Gastrocnemius medialis (tissue), 4 donors: ENCODE measurements around the gene SHPK. TPM values are rescaled to one million over a fixed set of nuclear protein-coding genes. Genes with fewer than 3 reads are reported as not detected.
"Not testable (repeated sequence)": the region's sequence is repeated elsewhere in the genome, so short reads cannot be mapped to it uniquely, and the experiment has no call there.

ENCODE experiments used
- ATAC-seq, 2 donors: fragments of 150-250 bp; one replicate each; pipeline ENCODE4 v1.9.1; 2016
- DNase-seq, 2 donors: peaks; one replicate each; pipeline ENCODE4 v3.0.0-alpha.2; 2019
- H3K27ac ChIP-seq, 4 donors: fragments of 200-600 bp; sonication (generic); 1 replicate in 1 of 4; 2 replicates in 3 of 4; pipeline ENCODE4 v1.5.1; 2016 to 2018; ENCODE audit warnings: mild to moderate bottlenecking in 2 of 4, moderate library complexity in 1 of 4
- H3K27me3 ChIP-seq, 3 donors: fragments of 200-600 bp; sonication (generic) in 2 of 3; 1 replicate in 1 of 3; 2 replicates in 2 of 3; pipeline versions ENCODE4 v1.5.1 to v1.6.0; 2016 to 2019; ENCODE audit warnings: mild to moderate bottlenecking in 1 of 3, moderate library complexity in 1 of 3
- H3K36me3 ChIP-seq, 2 donors: fragments of 200-600 bp; sonication (generic) in 1 of 2; one replicate each; pipeline ENCODE4 v1.5.1; 2017 to 2018
- H3K4me1 ChIP-seq, 2 donors: fragments of 200-600 bp; sonication (generic) in 1 of 2; one replicate each; pipeline ENCODE4 v1.5.1; 2016 to 2017; ENCODE audit warnings: mild to moderate bottlenecking in 2 of 2
- H3K4me3 ChIP-seq, 4 donors: fragments of 200-600 bp; sonication (generic) in 3 of 4; 1 replicate in 1 of 4; 2 replicates in 3 of 4; pipeline ENCODE4 v1.5.1; 2016 to 2019; ENCODE audit warnings: mild to moderate bottlenecking in 2 of 4
- H3K9me3 ChIP-seq, 3 donors: fragments of 200-600 bp; sonication (generic) in 2 of 3; 1 replicate in 1 of 3; 2 replicates in 2 of 3; pipeline ENCODE4 v1.5.1; 2016 to 2019
- POLR2A ChIP-seq, 2 donors: fragments of 450-650 bp; IDR thresholded peaks; one replicate each; pipeline ENCODE4 v1.6.1; 2017; ENCODE audit warnings: antibody characterized with exemption in 2 of 2, mild to moderate bottlenecking in 2 of 2, moderate library complexity in 2 of 2
- in situ Hi-C, 4 donors: fragments of 200-750 bp; cut with MboI; loops; one replicate each; pipeline versions ENCODE4 v1.15.0 to v1.8.0; 2017; ENCODE audit warnings: low sequenced_read_pairs in 4 of 4
- intact Hi-C: fragments of 100-400 bp; cut with DNase I; formaldehyde crosslinking; loops from one replicate; pipeline ENCODE4 v1.15.1; 2023; ENCODE audit warnings: low total_unique reads
- total RNA-seq, 4 donors: library from RNA; depleted of rRNA; stranded (reverse); fragments of >200 nt; gene quantifications; one replicate each; pipeline versions ENCODE4 v1.1.0 to v1.2.3, GENCODE V29; 2016
- TF ChIP-seq, protein P1 (sequence below), 5 experiments: fragments of 450-650 bp in 3 of 5; fragments of 200-600 bp in 2 of 5; sonication (generic) in 2 of 5; IDR thresholded peaks in 4 of 5; conservative IDR thresholded peaks in 1 of 5; 1 replicate in 4 of 5; 2 replicates in 1 of 5; pipeline ENCODE4 v1.5.1; 2016 to 2019; ENCODE audit warnings: antibody characterized with exemption in 5 of 5, mild to moderate bottlenecking in 3 of 5, moderate library complexity in 3 of 5

The SHPK gene
- total RNA-seq, 4 donors from 2014 or later, result 4.1 to 4.7 (median 4.4) TPM

DNA sequence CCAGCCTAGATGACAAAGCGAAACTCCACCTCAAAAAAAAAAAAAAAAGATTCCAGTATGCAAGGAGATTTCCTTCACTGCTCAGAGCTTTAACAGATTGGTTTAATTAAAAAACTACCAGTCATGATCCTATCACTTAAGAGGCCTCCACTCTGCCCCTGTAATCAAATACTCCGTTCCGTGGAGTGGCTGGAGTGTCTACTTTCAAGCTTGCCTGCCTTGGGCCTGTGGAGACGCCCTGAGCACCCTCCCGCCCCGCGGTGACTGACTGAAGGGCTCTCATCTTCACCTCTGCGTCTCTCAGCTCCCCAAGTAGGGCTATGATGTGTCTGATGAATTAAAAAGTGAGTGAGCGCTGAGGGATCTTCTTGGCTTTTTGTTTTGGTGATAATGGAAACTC is 53.1 kb downstream of the SHPK start:
- TF ChIP-seq, protein P1, sequence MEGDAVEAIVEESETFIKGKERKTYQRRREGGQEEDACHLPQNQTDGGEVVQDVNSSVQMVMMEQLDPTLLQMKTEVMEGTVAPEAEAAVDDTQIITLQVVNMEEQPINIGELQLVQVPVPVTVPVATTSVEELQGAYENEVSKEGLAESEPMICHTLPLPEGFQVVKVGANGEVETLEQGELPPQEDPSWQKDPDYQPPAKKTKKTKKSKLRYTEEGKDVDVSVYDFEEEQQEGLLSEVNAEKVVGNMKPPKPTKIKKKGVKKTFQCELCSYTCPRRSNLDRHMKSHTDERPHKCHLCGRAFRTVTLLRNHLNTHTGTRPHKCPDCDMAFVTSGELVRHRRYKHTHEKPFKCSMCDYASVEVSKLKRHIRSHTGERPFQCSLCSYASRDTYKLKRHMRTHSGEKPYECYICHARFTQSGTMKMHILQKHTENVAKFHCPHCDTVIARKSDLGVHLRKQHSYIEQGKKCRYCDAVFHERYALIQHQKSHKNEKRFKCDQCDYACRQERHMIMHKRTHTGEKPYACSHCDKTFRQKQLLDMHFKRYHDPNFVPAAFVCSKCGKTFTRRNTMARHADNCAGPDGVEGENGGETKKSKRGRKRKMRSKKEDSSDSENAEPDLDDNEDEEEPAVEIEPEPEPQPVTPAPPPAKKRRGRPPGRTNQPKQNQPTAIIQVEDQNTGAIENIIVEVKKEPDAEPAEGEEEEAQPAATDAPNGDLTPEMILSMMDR (IDR thresholded peaks at IDR 0.05 in 4 of 5, conservative IDR thresholded peaks at IDR 0.05 in 1 of 5), result no peak
- TF ChIP-seq POLR2A (IDR thresholded peaks at IDR 0.05), result no peak
- Histone ChIP-seq H3K27ac (no peak overlapping the region), H3K9me3 (no peaks in the 10 kb centered on the region), H3K27me3 (no peaks in the 10 kb centered on the region), H3K4me1 (no peaks in the 10 kb centered on the region), H3K36me3 (peaks cover 0 to 53% of the 10 kb centered on the region in 2 donors), H3K4me3 (no peak overlapping the region)
- DNase-seq (no peak), ATAC-seq (no peak)
- intact Hi-C loops, result no loop called here
- in situ Hi-C loops, result no loop called here

DNA sequence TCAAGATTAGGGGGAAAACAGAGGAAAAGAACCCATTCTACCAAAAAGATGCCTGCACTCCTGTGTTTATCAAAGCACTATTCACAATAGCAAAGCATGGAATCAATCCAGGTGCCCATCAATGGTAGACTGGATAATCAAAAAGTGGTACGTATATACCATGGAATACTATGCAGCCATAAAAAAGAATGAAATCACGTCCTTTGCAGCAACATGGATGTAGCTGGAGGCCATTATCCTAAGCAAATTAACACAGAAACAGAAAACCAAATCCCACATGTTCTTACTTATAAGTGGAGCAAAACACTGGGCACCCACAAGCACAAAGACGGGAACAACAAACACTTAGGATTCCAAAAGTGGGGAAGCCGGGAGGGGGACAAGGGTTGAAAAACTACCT is 57.4 kb downstream of the SHPK start:
- peaks cover 0 to 54% of the 10 kb centered on the region in 2 donors for H3K36me3 ChIP-seq
- H3K27me3 ChIP-seq, H3K27ac ChIP-seq, DNase-seq, intact Hi-C loops, H3K4me1 ChIP-seq, in situ Hi-C loops, H3K9me3 ChIP-seq, H3K4me3 ChIP-seq, ATAC-seq: not testable (repeated sequence)

DNA sequence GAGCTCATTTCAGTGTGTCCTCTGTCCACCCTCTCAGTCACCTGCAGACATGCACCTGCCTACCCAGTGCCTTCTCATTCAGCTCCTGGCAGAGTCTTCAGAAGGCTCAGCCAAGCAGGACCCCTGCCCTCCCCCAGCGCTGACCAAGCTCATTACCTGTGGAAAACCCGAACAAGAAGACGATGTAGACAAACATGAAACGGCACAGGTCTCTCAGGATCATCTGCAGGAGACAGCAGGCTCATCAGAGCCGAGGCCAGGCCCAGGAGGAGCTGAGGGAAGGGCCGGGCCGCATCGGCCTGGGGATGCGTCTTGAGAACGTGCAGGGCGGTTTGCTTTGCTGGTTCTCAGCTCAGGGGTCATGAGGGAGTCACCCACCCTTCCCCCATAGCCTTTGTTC is 59.1 kb downstream of the SHPK start:
- Histone ChIP-seq H3K4me3 (no peak overlapping the region), H3K9me3 (no peaks in the 10 kb centered on the region), H3K36me3 (peaks cover 0 to 55% of the 10 kb centered on the region in 2 donors), H3K27me3 (no peaks in the 10 kb centered on the region), H3K27ac (no peak overlapping the region), H3K4me1 (no peaks in the 10 kb centered on the region)
- intact Hi-C loops, result no loop called here
- DNase-seq, result no peak
- in situ Hi-C loops, result no loop called here
- no peak for TF ChIP-seq POLR2A (IDR thresholded peaks at IDR 0.05)
- ATAC-seq, result no peak

DNA sequence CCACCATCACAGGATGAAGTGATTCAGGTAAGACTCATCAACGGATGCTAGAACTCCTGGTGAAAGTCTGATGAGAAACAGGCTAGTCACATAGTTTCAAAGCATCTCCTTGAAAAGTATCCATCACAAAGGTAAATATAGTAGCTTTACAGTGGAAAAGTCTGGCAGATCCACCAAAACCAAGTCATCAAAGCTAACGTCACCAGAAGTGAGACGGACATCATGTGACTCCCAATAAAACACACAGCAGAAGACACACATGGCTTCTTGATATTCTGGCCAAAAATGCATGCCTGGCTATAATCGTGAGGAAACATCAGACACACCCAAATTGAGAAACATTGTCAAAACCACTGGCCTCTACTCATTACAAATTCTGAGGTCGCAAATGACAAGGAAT is 60.5 kb downstream of the SHPK start:
- no peak for DNase-seq
- Histone ChIP-seq H3K27ac (no peak overlapping the region), H3K36me3 (peaks cover 0 to 65% of the 10 kb centered on the region in 2 donors), H3K4me1 (no peaks in the 10 kb centered on the region), H3K4me3 (no peak overlapping the region), H3K9me3 (no peaks in the 10 kb centered on the region), H3K27me3 (no peaks in the 10 kb centered on the region)
- intact Hi-C loops, result no loop called here
- TF ChIP-seq, protein P1 (IDR thresholded peaks at IDR 0.05 in 4 of 5, conservative IDR thresholded peaks at IDR 0.05 in 1 of 5), result no peak
- no peak for TF ChIP-seq POLR2A (IDR thresholded peaks at IDR 0.05)
- ATAC-seq, result peak; percentile 33 to 39
- in situ Hi-C loops, result no loop called here

DNA sequence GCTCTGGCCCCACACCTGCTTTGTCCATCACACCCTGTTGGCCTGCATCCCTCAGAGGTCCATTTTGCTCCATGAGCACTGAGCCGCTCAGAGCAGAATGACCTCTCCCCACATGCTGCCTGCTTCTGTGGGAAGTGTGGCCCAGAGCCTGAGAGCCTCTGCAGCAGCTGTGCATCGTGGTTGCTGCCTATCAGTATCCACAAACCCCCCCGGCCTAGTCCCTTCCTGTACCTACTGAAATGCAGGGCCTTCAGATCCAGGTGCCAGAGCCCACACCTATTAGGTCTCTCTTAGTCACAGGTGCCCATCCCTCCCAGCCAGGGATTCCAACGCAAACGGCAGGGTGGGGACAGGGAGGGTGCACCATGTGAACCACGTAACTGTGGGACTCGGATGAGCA is 61.8 kb downstream of the SHPK start:
- in situ Hi-C loops, result no loop called here
- Histone ChIP-seq H3K27ac (no peak overlapping the region), H3K9me3 (no peaks in the 10 kb centered on the region), H3K27me3 (no peaks in the 10 kb centered on the region), H3K4me1 (no peaks in the 10 kb centered on the region), H3K4me3 (no peak overlapping the region), H3K36me3 (peaks cover 0 to 59% of the 10 kb centered on the region in 2 donors)
- DNase-seq (no peak), ATAC-seq (no peak)
- intact Hi-C loops, result no loop called here
- no peak for TF ChIP-seq POLR2A (IDR thresholded peaks at IDR 0.05)
- TF ChIP-seq, protein P1 (IDR thresholded peaks at IDR 0.05 in 4 of 5, conservative IDR thresholded peaks at IDR 0.05 in 1 of 5), result no peak
